Measurements from ENCODE around the gene SHB.

DNA sequence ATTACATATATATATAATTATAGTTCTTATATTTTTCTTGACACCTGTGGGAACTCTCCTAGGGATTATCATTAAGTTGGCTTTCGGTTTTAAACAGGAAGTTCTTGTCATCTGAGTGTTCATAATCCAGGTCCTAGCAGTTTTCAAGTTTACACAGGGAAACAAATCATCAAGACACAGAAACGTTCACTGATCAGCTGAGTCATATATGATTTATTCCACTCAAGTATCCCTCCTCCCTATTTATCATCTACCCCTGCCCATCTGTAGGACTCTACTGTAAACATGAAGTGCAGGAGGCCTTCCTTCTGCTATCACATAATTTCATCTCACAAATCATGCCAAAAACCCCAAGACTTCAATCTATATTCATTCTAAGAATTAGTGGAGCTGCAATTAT is 171.4 kb downstream of the SHB start:
- no peak for TF ChIP-seq EZH2 (IDR thresholded peaks at IDR 0.05; ENCODE audit: borderline replicate concordance, low read depth, low read length, severe bottlenecking)
- TF ChIP-seq POLR2AphosphoS5 (IDR thresholded peaks at IDR 0.05; ENCODE audit: insufficient read depth, low read depth, low read length), result no peak
- TF ChIP-seq, protein P1, sequence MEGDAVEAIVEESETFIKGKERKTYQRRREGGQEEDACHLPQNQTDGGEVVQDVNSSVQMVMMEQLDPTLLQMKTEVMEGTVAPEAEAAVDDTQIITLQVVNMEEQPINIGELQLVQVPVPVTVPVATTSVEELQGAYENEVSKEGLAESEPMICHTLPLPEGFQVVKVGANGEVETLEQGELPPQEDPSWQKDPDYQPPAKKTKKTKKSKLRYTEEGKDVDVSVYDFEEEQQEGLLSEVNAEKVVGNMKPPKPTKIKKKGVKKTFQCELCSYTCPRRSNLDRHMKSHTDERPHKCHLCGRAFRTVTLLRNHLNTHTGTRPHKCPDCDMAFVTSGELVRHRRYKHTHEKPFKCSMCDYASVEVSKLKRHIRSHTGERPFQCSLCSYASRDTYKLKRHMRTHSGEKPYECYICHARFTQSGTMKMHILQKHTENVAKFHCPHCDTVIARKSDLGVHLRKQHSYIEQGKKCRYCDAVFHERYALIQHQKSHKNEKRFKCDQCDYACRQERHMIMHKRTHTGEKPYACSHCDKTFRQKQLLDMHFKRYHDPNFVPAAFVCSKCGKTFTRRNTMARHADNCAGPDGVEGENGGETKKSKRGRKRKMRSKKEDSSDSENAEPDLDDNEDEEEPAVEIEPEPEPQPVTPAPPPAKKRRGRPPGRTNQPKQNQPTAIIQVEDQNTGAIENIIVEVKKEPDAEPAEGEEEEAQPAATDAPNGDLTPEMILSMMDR (IDR thresholded peaks at IDR 0.05; ENCODE audit: extremely low read depth in 1 of 2, insufficient read depth in 1 of 2, low read depth in 1 of 2, low read length in 2 of 2), result no peak
- no peak for TF ChIP-seq GATA2 (IDR thresholded peaks at IDR 0.05; ENCODE audit: insufficient read depth, insufficient read length, low read depth, low read length)

All from endothelial cell of umbilical vein (primary cell).